WI38 (cell line): ENCODE measurements around the gene ARHGEF38.

Source experiments
- H3K4me3 ChIP-seq: 2 replicates; pipeline ENCODE4 v1.5.1; 2011; ENCODE audit warnings: low read depth, mild to moderate bottlenecking, control low read depth, low read length
- CTCF ChIP-seq: IDR thresholded peaks from 2 replicates; pipeline ENCODE4 v1.5.1; 2012; ENCODE audit warnings: low read depth, mild to moderate bottlenecking, control low read depth, low read length

Gene ARHGEF38

DNA sequence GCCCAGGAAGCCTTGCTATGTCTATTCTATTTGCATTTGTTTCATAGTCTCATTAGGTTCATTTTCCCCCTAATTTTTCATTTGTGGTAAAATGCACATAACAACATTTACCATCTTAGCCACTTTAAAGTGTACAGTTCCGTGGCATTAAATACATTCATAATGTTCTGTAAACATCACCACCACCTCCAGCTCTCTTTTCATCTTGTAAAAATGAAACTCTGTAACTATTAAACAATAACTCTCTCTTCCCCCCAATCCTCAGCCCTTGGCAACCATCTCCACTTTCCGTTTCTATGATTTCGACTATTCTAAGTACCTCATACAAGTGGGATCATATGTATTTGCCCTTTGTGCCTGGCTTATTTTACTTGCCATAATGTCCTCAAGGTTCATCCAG lies 19.9 kb downstream of the ARHGEF38 start:
- TF ChIP-seq CTCF, result no peak
- no peak overlapping the region for H3K4me3 ChIP-seq

GRCh38 chr4:105586638-105587328 lies 34.4 kb downstream of the ARHGEF38 start:
- no peak overlapping the region for H3K4me3 ChIP-seq
- TF ChIP-seq CTCF, result no peak

DNA sequence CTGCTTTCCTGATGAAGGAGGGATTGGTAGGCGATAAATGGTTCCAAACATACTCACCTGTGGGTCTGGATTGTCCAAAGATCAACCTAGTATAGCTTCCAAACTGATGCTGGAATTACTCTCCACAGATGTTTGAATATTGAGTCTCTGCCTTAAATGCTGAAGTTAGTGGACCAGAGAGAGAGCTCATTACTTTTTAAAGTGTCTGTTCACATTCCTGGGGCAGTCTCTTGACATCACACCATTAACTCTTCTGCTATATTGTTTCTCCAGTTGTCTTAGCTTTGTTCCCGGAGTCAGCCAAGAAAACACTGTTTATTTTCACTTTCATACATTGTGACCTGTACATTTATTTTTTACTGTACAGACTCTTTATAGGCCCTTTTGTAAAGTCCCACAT lies 35.4 kb downstream of the ARHGEF38 start:
- TF ChIP-seq CTCF, result no peak
- no peak overlapping the region for H3K4me3 ChIP-seq

- no peak overlapping the region for H3K4me3 ChIP-seq
- TF ChIP-seq CTCF, result no peak
Measured at GRCh38 chr4:105588252-105588651, 35.8 kb downstream of the ARHGEF38 start.

DNA sequence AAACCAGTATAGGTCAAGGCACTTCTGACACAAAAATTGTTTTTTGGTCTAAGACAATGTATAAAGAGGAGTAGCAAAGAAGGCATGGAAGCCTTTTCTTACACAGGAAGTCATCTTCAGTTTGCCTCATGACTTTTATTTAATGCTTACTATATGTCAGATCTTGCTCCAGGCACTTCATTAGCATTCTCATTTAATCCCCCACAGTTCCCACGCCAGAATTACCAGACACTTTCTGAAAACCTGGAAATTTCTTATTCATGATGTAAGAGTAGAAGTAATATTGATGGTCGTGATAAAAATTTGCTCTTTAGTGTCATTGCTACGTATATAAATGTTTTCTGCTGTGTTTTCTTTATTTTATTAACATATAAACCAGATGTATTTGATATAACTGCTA lies 39.2 kb downstream of the ARHGEF38 start:
- no peak overlapping the region for H3K4me3 ChIP-seq
- no peak for TF ChIP-seq CTCF

GRCh38 chr4:105594099-105595010 lies 41.9 kb downstream of the ARHGEF38 start:
- TF ChIP-seq CTCF, result no peak
- H3K4me3 ChIP-seq, result no peak overlapping the region

GRCh38 chr4:105596684-105597083 lies 44.3 kb downstream of the ARHGEF38 start:
- no peak for TF ChIP-seq CTCF
- no peak overlapping the region for H3K4me3 ChIP-seq
